Brain microvascular endothelial cell (primary cell): Measurements from ENCODE around the gene PTPRT.

Experiments used
- DNase-seq: peaks from one replicate; pipeline ENCODE4 v3.0.0-alpha.2; 2020
- H3K27ac ChIP-seq: fragments of 250-450 bp; sonication (Bioruptor Pico); 2 replicates; pipeline ENCODE4 v1.5.1; 2020; ENCODE audit warnings: mild to moderate bottlenecking, moderate library complexity
- H3K27me3 ChIP-seq: fragments of 250-450 bp; sonication (Bioruptor Pico); replicated peaks from 2 replicates; pipeline ENCODE4 v1.5.1; 2020; ENCODE audit warnings: mild to moderate bottlenecking
- H3K36me3 ChIP-seq: fragments of 250-450 bp; sonication (Bioruptor Pico); replicated peaks from 2 replicates; pipeline ENCODE4 v1.5.1; 2020; ENCODE audit warnings: mild to moderate bottlenecking
- H3K4me3 ChIP-seq: 2 replicates; pipeline ENCODE4 v1.5.1; 2011; ENCODE audit warnings: low read depth, mild to moderate bottlenecking, control low read depth, low read length, moderate library complexity
- CTCF ChIP-seq: IDR thresholded peaks from 2 replicates; pipeline ENCODE4 v1.5.1; 2011; ENCODE audit warnings: low read depth, mild to moderate bottlenecking, moderate library complexity, low read length, control low read depth, inconsistent platforms; ENCODE audit errors: missing control alignments
- in situ Hi-C: cut with HindIII; loops from 2 replicates; pipeline ENCODE4 v1.10.0; 2017; ENCODE audit warnings: low sequenced_read_pairs, low pct_ligation_motif_present

PTPRT gene

GRCh38 chr20:42379385-42379784 lies 810.3 kb downstream of the PTPRT start:
- H3K27me3 ChIP-seq: no peaks in the 10 kb centered on the region
- H3K4me3 ChIP-seq: no peak overlapping the region
- DNase-seq: no peak
- no peak overlapping the region for H3K27ac ChIP-seq
- H3K36me3 ChIP-seq: no peaks in the 10 kb centered on the region
- in situ Hi-C loops: no loop called here
- no peak for TF ChIP-seq CTCF

- H3K36me3 ChIP-seq: no peaks in the 10 kb centered on the region
- no peak overlapping the region for H3K4me3 ChIP-seq
- in situ Hi-C loops: no loop called here
- no peak for DNase-seq
- no peaks in the 10 kb centered on the region for H3K27me3 ChIP-seq
- no peak for TF ChIP-seq CTCF
- no peak overlapping the region for H3K27ac ChIP-seq
Observed at GRCh38 chr20:42378826-42379225, 810.9 kb downstream of the PTPRT start.

DNA sequence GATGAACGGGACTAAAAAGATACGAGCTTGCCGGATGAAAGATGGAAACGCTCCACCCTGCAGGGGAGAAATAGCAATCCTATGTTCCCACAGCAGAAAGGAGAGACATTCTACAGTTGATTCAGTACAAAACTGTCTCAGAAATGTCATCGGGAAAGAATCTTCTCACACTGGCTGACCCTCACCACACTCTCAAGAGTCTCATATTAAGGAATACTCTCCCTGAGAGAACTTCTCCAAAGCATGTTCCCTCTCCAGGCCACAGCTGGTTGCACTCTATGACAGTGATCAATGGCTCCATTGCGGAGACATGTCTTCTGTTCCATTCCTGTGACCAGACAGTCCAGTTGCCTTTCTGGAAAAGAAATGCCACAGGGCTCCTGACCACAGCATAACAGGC lies 813.6 kb downstream of the PTPRT start:
- in situ Hi-C loops: no loop called here
- Histone ChIP-seq H3K4me3 (no peak overlapping the region), H3K27ac (no peak overlapping the region), H3K27me3 (no peaks in the 10 kb centered on the region), H3K36me3 (no peaks in the 10 kb centered on the region)
- TF ChIP-seq CTCF: no peak
- DNase-seq: no peak

GRCh38 chr20:42373049-42373448 lies 816.7 kb downstream of the PTPRT start:
- Histone ChIP-seq H3K27me3 (no peaks in the 10 kb centered on the region), H3K4me3 (no peak overlapping the region), H3K27ac (no peak overlapping the region), H3K36me3 (no peaks in the 10 kb centered on the region)
- DNase-seq: no peak
- in situ Hi-C loops: no loop called here
- no peak for TF ChIP-seq CTCF

DNA sequence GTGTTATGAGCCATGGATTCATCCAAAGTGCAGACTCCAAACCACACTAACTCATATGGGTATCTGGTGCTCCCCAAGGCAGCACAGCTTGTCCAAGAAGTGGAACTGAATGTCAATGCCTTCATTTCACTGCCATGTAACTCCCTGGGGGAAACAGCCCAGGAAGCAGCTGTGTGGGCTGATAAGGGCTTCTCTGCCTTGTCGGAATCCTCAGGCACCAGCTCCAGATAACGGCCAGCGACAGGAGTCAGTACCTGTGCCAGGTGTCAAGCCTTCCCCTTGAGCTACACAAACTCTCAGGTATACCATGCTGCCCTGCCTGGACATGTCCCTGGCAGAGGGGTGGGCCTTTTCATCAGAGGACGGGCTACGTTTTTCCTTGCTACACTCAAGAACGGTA lies 819.6 kb downstream of the PTPRT start:
- in situ Hi-C loops: no loop called here
- TF ChIP-seq CTCF: no peak
- Histone ChIP-seq H3K36me3 (no peaks in the 10 kb centered on the region), H3K27me3 (no peaks in the 10 kb centered on the region), H3K4me3 (no peak overlapping the region), H3K27ac (no peak overlapping the region)
- DNase-seq: no peak

GRCh38 chr20:42368910-42369309 lies 820.8 kb downstream of the PTPRT start:
- Histone ChIP-seq H3K27me3 (no peaks in the 10 kb centered on the region), H3K27ac (no peak overlapping the region), H3K4me3 (no peak overlapping the region), H3K36me3 (no peaks in the 10 kb centered on the region)
- TF ChIP-seq CTCF: no peak
- no peak for DNase-seq
- in situ Hi-C loops: no loop called here
